ENCODE data around the gene MCFD2. TPM values are rescaled to one million over a fixed set of nuclear protein-coding genes. Genes with fewer than 3 reads are reported as not detected.

The MCFD2 gene
- total RNA-seq, 1 experiment from 2014 or later, result 84.9 TPM

DNA sequence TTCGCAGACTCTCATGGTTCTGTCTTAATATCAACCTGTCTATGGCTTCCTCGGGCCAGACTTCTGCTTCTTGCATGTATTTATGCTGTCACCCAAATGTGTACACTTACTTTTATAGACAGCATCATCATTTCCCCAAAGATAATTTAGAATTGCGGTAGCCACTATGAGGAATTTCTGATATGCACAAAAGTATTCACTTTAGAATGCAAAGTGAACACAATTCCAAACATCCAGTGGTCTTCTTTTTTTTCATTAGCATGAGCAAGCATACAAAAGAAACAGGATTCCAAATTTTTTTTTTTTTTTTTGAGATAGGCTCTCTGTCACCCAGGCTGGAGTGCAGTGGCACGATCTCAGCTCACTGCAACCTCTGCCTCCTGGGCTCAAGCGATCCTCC lies 21.0 kb upstream of the MCFD2 start:
- no peaks in the 10 kb centered on the region for H3K9me3 ChIP-seq (ENCODE audit: control insufficient read depth, insufficient read depth, low read depth, low read length)
- no peaks in the 10 kb centered on the region for H3K27me3 ChIP-seq (ENCODE audit: control insufficient read depth, insufficient read depth, low read length)
- H3K4me3 ChIP-seq (ENCODE audit: low read depth in 2 of 2, low read length in 2 of 2), result no peak overlapping the region
- no peak for ATAC-seq
- no peak for DNase-seq (ENCODE audit: low read depth, low spot score)
- ChIA-PET CTCF (interaction anchor here (0.7 kb wide), 1 partner anchor 13 kb away, joined by 10 read pairs; no protein-coding TSS in a partner anchor), POLR2A (no interaction called here)
- intact Hi-C loops (cut with micrococcal nuclease; ENCODE audit: unreplicated experiment), result no loop called here
- in situ Hi-C loops (cut with HindIII; ENCODE audit: low pct_unique_long_range_greater_than_20kb, low sequenced_read_pairs), result no loop called here
- no peak overlapping the region for H3K27ac ChIP-seq (ENCODE audit: low read length)
- peaks cover 13% of the 10 kb centered on the region for H3K4me1 ChIP-seq (ENCODE audit: control insufficient read depth, insufficient read depth, low read length)
- no peak for TF ChIP-seq TCF7L2 (IDR thresholded peaks at IDR 0.05; ENCODE audit: low read depth, low read length)
- BruUV-seq (replicated peaks), result no TSS peak
- H3K36me3 ChIP-seq (ENCODE audit: control insufficient read depth, insufficient read depth, low read length), result no peaks in the 10 kb centered on the region

DNA sequence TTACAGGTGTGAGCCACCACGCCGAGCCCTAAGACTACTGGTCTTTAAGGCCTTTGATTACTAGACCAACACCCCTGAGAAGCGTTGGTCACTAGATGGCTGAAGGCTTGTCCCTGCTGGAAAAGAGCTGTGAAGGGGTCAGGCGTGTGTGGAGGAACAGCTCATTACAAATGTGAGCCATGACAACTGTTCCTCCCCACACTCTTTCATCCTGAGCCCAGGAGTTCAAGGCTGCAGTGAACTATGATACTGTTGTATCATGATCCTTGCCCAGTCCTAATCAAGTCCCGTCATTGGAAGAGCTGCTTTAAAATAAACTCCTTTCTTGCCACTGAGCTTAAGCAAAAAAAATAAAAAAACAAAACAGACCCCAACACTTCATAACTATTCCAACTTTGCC lies 19.5 kb upstream of the MCFD2 start:
- BruUV-seq (replicated peaks), result no TSS peak
- TF ChIP-seq, protein P1, sequence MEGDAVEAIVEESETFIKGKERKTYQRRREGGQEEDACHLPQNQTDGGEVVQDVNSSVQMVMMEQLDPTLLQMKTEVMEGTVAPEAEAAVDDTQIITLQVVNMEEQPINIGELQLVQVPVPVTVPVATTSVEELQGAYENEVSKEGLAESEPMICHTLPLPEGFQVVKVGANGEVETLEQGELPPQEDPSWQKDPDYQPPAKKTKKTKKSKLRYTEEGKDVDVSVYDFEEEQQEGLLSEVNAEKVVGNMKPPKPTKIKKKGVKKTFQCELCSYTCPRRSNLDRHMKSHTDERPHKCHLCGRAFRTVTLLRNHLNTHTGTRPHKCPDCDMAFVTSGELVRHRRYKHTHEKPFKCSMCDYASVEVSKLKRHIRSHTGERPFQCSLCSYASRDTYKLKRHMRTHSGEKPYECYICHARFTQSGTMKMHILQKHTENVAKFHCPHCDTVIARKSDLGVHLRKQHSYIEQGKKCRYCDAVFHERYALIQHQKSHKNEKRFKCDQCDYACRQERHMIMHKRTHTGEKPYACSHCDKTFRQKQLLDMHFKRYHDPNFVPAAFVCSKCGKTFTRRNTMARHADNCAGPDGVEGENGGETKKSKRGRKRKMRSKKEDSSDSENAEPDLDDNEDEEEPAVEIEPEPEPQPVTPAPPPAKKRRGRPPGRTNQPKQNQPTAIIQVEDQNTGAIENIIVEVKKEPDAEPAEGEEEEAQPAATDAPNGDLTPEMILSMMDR (IDR thresholded peaks at IDR 0.05), result no peak
- TF ChIP-seq, protein P2, sequence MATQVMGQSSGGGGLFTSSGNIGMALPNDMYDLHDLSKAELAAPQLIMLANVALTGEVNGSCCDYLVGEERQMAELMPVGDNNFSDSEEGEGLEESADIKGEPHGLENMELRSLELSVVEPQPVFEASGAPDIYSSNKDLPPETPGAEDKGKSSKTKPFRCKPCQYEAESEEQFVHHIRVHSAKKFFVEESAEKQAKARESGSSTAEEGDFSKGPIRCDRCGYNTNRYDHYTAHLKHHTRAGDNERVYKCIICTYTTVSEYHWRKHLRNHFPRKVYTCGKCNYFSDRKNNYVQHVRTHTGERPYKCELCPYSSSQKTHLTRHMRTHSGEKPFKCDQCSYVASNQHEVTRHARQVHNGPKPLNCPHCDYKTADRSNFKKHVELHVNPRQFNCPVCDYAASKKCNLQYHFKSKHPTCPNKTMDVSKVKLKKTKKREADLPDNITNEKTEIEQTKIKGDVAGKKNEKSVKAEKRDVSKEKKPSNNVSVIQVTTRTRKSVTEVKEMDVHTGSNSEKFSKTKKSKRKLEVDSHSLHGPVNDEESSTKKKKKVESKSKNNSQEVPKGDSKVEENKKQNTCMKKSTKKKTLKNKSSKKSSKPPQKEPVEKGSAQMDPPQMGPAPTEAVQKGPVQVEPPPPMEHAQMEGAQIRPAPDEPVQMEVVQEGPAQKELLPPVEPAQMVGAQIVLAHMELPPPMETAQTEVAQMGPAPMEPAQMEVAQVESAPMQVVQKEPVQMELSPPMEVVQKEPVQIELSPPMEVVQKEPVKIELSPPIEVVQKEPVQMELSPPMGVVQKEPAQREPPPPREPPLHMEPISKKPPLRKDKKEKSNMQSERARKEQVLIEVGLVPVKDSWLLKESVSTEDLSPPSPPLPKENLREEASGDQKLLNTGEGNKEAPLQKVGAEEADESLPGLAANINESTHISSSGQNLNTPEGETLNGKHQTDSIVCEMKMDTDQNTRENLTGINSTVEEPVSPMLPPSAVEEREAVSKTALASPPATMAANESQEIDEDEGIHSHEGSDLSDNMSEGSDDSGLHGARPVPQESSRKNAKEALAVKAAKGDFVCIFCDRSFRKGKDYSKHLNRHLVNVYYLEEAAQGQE (IDR thresholded peaks at IDR 0.05; ENCODE audit: insufficient read depth in 1 of 2, low read depth in 2 of 2, low read length in 1 of 2), result no peak
- TF ChIP-seq POLR2AphosphoS5 (IDR thresholded peaks at IDR 0.05; ENCODE audit: low read depth, low read length) (no peak), SIN3A (IDR thresholded peaks at IDR 0.05; ENCODE audit: borderline replicate concordance, insufficient read depth, low read depth, low read length) (no peak), TCF7L2 (IDR thresholded peaks at IDR 0.05; ENCODE audit: low read depth, low read length) (no peak)
- H3K4me1 ChIP-seq (ENCODE audit: control insufficient read depth, insufficient read depth, low read length), result peaks cover 8% of the 10 kb centered on the region
- ATAC-seq (no peak), DNase-seq (ENCODE audit: low read depth, low spot score) (no peak)
- ChIA-PET CTCF (interaction anchor here (0.6 to 1.1 kb wide), 2 partner anchors 336 to 388 kb away, joined by 3 read pairs; no protein-coding TSS in a partner anchor), POLR2A (interaction anchor here (0.8 kb wide), 1 partner anchor 19 kb away, joined by 3 read pairs; no protein-coding TSS in a partner anchor)
- H3K4me3 ChIP-seq (ENCODE audit: low read depth in 2 of 2, low read length in 2 of 2), result no peak overlapping the region
- H3K36me3 ChIP-seq (ENCODE audit: control insufficient read depth, insufficient read depth, low read length), result no peaks in the 10 kb centered on the region
- no peaks in the 10 kb centered on the region for H3K27me3 ChIP-seq (ENCODE audit: control insufficient read depth, insufficient read depth, low read length)
- in situ Hi-C loops (cut with HindIII; ENCODE audit: low pct_unique_long_range_greater_than_20kb, low sequenced_read_pairs), result no loop called here
- no peaks in the 10 kb centered on the region for H3K9me3 ChIP-seq (ENCODE audit: control insufficient read depth, insufficient read depth, low read depth, low read length)
- no peak overlapping the region for H3K27ac ChIP-seq (ENCODE audit: low read length)
- intact Hi-C loops (cut with micrococcal nuclease; ENCODE audit: unreplicated experiment), result no loop called here

DNA sequence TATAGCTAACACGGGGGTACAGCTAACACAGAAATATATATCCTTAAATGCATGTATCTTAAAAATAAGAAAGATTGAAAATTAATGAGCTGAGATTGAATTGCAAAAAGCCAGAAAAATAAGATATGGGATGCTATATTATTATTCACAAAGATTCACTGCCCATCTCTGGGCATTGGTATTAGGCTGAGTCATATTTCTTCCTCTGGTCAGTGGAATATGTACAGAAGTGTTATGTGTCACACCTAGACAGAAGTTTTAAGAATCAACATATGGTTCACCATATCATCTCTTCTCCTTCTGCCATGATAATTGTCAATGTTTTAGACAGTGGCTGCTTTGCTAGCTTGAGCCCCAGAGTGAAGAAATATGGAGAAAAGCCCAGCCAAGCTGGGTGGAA lies 14.0 kb upstream of the MCFD2 start:
- BruUV-seq (replicated peaks), result no TSS peak
- ATAC-seq, result no peak
- CTCF ChIA-PET, result interaction anchor here (0.7 kb wide), 1 partner anchor 297 kb away, joined by 5 read pairs; no protein-coding TSS in a partner anchor
- H3K9me3 ChIP-seq (ENCODE audit: control insufficient read depth, insufficient read depth, low read depth, low read length), result peaks cover 11% of the 10 kb centered on the region
- POLR2A ChIA-PET, result no interaction called here
- intact Hi-C loops (cut with micrococcal nuclease; ENCODE audit: unreplicated experiment), result no loop called here
- H3K27me3 ChIP-seq (ENCODE audit: control insufficient read depth, insufficient read depth, low read length), result no peaks in the 10 kb centered on the region
- no peaks in the 10 kb centered on the region for H3K4me1 ChIP-seq (ENCODE audit: control insufficient read depth, insufficient read depth, low read length)
- no peak for DNase-seq (ENCODE audit: low read depth, low spot score)
- no peak overlapping the region for H3K27ac ChIP-seq (ENCODE audit: low read length)
- no peak overlapping the region for H3K4me3 ChIP-seq (ENCODE audit: low read depth in 2 of 2, low read length in 2 of 2)
- no peak for TF ChIP-seq SIN3A (IDR thresholded peaks at IDR 0.05; ENCODE audit: borderline replicate concordance, insufficient read depth, low read depth, low read length)
- TF ChIP-seq, protein P1 (IDR thresholded peaks at IDR 0.05), result no peak
- TF ChIP-seq TCF7L2 (IDR thresholded peaks at IDR 0.05; ENCODE audit: low read depth, low read length), result no peak
- TF ChIP-seq POLR2AphosphoS5 (IDR thresholded peaks at IDR 0.05; ENCODE audit: low read depth, low read length), result no peak
- TF ChIP-seq, protein P2 (IDR thresholded peaks at IDR 0.05; ENCODE audit: insufficient read depth in 1 of 2, low read depth in 2 of 2, low read length in 1 of 2), result no peak
- in situ Hi-C loops (cut with HindIII; ENCODE audit: low pct_unique_long_range_greater_than_20kb, low sequenced_read_pairs), result no loop called here
- H3K36me3 ChIP-seq (ENCODE audit: control insufficient read depth, insufficient read depth, low read length), result no peaks in the 10 kb centered on the region
